Stomach (tissue), 9 donors: ENCODE results near the gene FYN. TPM values are rescaled to one million over a fixed set of nuclear protein-coding genes. Genes with fewer than 3 reads are reported as not detected.

Experiments
- DNase-seq, 2 donors: peaks; one replicate each; pipeline versions ENCODE4 v3.0.0 to v3.0.0-alpha.2; 2013 to 2019
- H3K27ac ChIP-seq, 5 donors: fragments of 200-600 bp in 4 of 5; sonication (generic) in 4 of 5; one replicate each; pipeline ENCODE4 v1.5.1; 2013 to 2019; ENCODE audit warnings: mild to moderate bottlenecking in 1 of 5, moderate library complexity in 1 of 5
- H3K27me3 ChIP-seq, 3 donors: fragments of 200-600 bp; sonication (generic); one replicate each; pipeline ENCODE4 v1.5.1; 2017 to 2019; ENCODE audit warnings: mixed run types in 1 of 3
- H3K36me3 ChIP-seq, 4 donors: fragments of 200-600 bp; sonication (generic); 1 replicate in 3 of 4; 2 replicates in 1 of 4; pipeline ENCODE4 v1.5.1; 2016 to 2019
- H3K4me1 ChIP-seq, 4 donors: fragments of 200-600 bp; sonication (generic); one replicate each; pipeline ENCODE4 v1.5.1; 2016 to 2019
- H3K4me3 ChIP-seq, 4 donors: fragments of 200-600 bp; sonication (generic) in 3 of 4; one replicate each; pipeline ENCODE4 v1.5.1; 2016 to 2019; ENCODE audit warnings: mild to moderate bottlenecking in 1 of 4
- H3K9me3 ChIP-seq, 4 donors: fragments of 200-600 bp; sonication (generic); one replicate each; pipeline ENCODE4 v1.5.1; 2016 to 2019
- CTCF ChIP-seq, 7 experiments: fragments of 450-650 bp in 4 of 7; fragments of 200-600 bp in 3 of 7; sonication (generic) in 3 of 7; IDR thresholded peaks; one replicate each; pipeline ENCODE4 v1.5.1; 2016 to 2019; ENCODE audit warnings: antibody characterized with exemption in 7 of 7, control low read depth in 2 of 7, mild to moderate bottlenecking in 1 of 7
- EP300 ChIP-seq: sonication (generic); formaldehyde crosslinking; IDR thresholded peaks from one replicate; pipeline ENCODE4 v1.6.1; 2017; ENCODE audit warnings: antibody characterized with exemption
- POLR2A ChIP-seq, 4 donors: fragments of 450-650 bp; IDR thresholded peaks; one replicate each; pipeline ENCODE4 v1.6.1; 2016; ENCODE audit warnings: antibody characterized with exemption in 4 of 4, control low read depth in 2 of 4, mild to moderate bottlenecking in 1 of 4, moderate library complexity in 1 of 4
- POLR2AphosphoS5 ChIP-seq, 3 donors: sonication (generic); formaldehyde crosslinking; IDR thresholded peaks; one replicate each; pipeline ENCODE4 v1.6.1; 2016; ENCODE audit warnings: antibody characterized with exemption in 3 of 3
- WGBS, 5 donors: extraction: QIAGEN DNeasy Blood & Tissue Kit in 3 of 5; methylation state at CpG; one replicate each; pipeline versions ENCODE4 v1.1.5 to v1.1.7; 2013 to 2018; 5-methylcytosine and 5-hydroxymethylcytosine counted together
- intact Hi-C: fragments of 100-400 bp; cut with DNase I; formaldehyde crosslinking; loops from one replicate; pipeline ENCODE4 v1.15.1; 2023; ENCODE audit warnings: low total_unique reads
- polyA plus RNA-seq, 3 donors: library from polyadenylated mRNA; stranded (reverse); fragments of 200-250 nt; gene quantifications; one replicate each; pipeline ENCODE4 v1.2.3, GENCODE V29; 2013
- total RNA-seq, 5 donors: library from RNA; depleted of rRNA; stranded (reverse); fragments of >200 nt; gene quantifications; one replicate each; pipeline versions ENCODE4 v1.1.0 to v1.2.3, GENCODE V29; 2014 to 2016
- donor health status: healthy with polysubstance abuse.
- donor health status: Bipolar disorder and iron deficiency.
- donor health status: healthy.

The FYN gene
- total and polyA plus RNA-seq, 8 donors = 8.4 to 146 (median 37.1) TPM

- TF ChIP-seq POLR2A (IDR thresholded peaks at IDR 0.05) = no peak
- TF ChIP-seq EP300 = no peak
- TF ChIP-seq CTCF (IDR thresholded peaks at IDR 0.05) = no peak
- TF ChIP-seq POLR2AphosphoS5 (IDR thresholded peaks at IDR 0.05) = no peak
- intact Hi-C loops = no loop called here
- Histone ChIP-seq H3K9me3 (no peaks in the 10 kb centered on the region), H3K36me3 (no peaks in the 10 kb centered on the region), H3K4me1 (peaks cover 5 to 73% (median 37%) of the 10 kb centered on the region in 4 donors), H3K27me3 (no peaks in the 10 kb centered on the region), H3K4me3 (no peak overlapping the region), H3K27ac (no peak overlapping the region)
- DNase-seq = no peak
- WGBS, 5 donors = 84 to 100% (median 90%) methylated on average over 1 of the region's 1 CpG
These were observed 17.5 kb downstream of the FYN start for GRCh38 chr6:111855753-111856152.

DNA sequence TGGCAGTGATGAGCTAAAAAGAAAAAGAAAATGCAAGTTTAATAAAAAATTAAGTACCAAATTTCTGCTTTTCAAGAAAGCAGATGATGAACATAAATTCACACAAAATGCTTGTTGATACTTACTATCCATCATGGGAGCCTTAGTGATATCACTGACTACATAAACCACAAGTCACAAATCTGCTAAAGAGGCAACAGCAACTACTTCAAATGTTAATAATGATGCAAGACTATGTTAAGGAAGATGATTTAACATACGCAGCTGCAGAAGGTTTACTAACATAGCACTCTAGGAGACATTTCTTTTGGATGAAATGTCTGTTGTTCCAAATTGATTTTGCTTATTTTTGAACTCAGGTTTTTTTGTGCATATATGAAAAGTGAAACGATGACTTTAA lies 18.6 kb downstream of the FYN start:
- no peak for DNase-seq
- no peaks in the 10 kb centered on the region for H3K36me3 ChIP-seq
- TF ChIP-seq POLR2A (IDR thresholded peaks at IDR 0.05) (no peak), POLR2AphosphoS5 (IDR thresholded peaks at IDR 0.05) (no peak)
- intact Hi-C loops = no loop called here
- no peaks in the 10 kb centered on the region for H3K27me3 ChIP-seq
- peaks cover 5 to 75% (median 44%) of the 10 kb centered on the region in 4 donors for H3K4me1 ChIP-seq
- H3K9me3 ChIP-seq = no peaks in the 10 kb centered on the region
- 70 to 80% (median 76%) methylated on average over 2 of the region's 2 CpGs for WGBS, 5 donors
- H3K27ac ChIP-seq = no peak overlapping the region
- H3K4me3 ChIP-seq = no peak overlapping the region

- intact Hi-C loops = no loop called here
- no peak for TF ChIP-seq EP300
- no peak for TF ChIP-seq POLR2AphosphoS5 (IDR thresholded peaks at IDR 0.05)
- TF ChIP-seq POLR2A (IDR thresholded peaks at IDR 0.05) = no peak
- no peak for TF ChIP-seq CTCF (IDR thresholded peaks at IDR 0.05)
- no peaks in the 10 kb centered on the region for H3K9me3 ChIP-seq
- no peak overlapping the region for H3K4me3 ChIP-seq
- 25 to 44% (median 42%) methylated on average over 2 of the region's 2 CpGs for WGBS, 5 donors
- peak in 1 of 2 donors; percentile 63 for DNase-seq
- H3K27me3 ChIP-seq = no peaks in the 10 kb centered on the region
- no peak overlapping the region for H3K27ac ChIP-seq
- H3K36me3 ChIP-seq = no peaks in the 10 kb centered on the region
- H3K4me1 ChIP-seq = peaks cover 7 to 70% (median 45%) of the 10 kb centered on the region in 4 donors
These were observed 20.5 kb downstream of the FYN start for GRCh38 chr6:111852725-111853124.

DNA sequence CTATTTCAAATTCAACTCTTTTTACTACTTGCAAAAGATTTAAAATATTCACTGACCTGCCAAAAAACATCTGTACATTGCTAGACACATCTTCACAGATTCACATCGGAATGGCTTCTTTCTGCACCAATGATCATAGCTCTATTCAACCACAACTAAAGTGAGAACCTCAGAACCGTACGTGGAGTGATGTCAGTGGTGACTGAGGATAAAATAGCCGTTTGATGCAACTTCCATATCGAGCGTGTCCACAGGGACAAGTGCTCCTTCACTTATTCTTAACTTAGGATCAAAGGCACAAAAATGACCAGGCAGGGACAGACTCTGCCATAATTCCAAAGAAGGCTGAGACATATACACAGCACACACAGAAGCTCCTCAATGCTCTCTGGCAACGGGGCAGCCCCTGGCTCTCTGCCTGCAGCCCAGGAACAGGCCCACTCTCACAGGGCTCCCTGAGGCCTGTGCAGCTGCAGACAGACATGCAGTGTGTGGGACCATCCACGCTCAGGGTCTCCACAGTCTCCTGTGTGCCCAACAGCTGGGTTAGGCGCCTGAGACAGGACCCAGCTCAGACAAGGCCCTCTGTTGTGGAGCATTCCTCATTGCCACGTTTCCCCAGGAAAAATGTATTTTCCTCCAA lies 22.8 kb downstream of the FYN start:
- intact Hi-C loops = no loop called here
- WGBS, 5 donors = 75 to 84% (median 76%) methylated on average over 10 of the region's 10 CpGs

More for the DNA sequence above, 22.8 kb downstream of the FYN start:
- DNase-seq = peak in 1 of 2 donors; percentile 46
- no peak for TF ChIP-seq EP300
- no peak for TF ChIP-seq POLR2A (IDR thresholded peaks at IDR 0.05)
- no peak for TF ChIP-seq POLR2AphosphoS5 (IDR thresholded peaks at IDR 0.05)
- TF ChIP-seq CTCF (IDR thresholded peaks at IDR 0.05) = no peak
- no peak overlapping the region for H3K27ac ChIP-seq
- peaks cover 0 to 3% (median 0%) of the 10 kb centered on the region in 4 donors for H3K36me3 ChIP-seq
- H3K27me3 ChIP-seq = no peaks in the 10 kb centered on the region
- H3K9me3 ChIP-seq = no peaks in the 10 kb centered on the region
- H3K4me1 ChIP-seq = peaks cover 20 to 81% (median 52%) of the 10 kb centered on the region in 4 donors
- H3K4me3 ChIP-seq = no peak overlapping the region
